Stimulated activated CD4-positive, alpha-beta T cell treated with anti-CD3 and anti-CD28 coated beads, TNF-alpha, amount 100 ng/mL, for 4 hours (primary cell): Measurements from ENCODE around the gene PLEKHN1.

ENCODE experiments used
- DNase-seq, 3 experiments: peaks; one replicate each; pipeline ENCODE4 v3.0.0-alpha.2; 2020; ENCODE audit warnings: low read depth in 3 of 3

Gene PLEKHN1

DNA sequence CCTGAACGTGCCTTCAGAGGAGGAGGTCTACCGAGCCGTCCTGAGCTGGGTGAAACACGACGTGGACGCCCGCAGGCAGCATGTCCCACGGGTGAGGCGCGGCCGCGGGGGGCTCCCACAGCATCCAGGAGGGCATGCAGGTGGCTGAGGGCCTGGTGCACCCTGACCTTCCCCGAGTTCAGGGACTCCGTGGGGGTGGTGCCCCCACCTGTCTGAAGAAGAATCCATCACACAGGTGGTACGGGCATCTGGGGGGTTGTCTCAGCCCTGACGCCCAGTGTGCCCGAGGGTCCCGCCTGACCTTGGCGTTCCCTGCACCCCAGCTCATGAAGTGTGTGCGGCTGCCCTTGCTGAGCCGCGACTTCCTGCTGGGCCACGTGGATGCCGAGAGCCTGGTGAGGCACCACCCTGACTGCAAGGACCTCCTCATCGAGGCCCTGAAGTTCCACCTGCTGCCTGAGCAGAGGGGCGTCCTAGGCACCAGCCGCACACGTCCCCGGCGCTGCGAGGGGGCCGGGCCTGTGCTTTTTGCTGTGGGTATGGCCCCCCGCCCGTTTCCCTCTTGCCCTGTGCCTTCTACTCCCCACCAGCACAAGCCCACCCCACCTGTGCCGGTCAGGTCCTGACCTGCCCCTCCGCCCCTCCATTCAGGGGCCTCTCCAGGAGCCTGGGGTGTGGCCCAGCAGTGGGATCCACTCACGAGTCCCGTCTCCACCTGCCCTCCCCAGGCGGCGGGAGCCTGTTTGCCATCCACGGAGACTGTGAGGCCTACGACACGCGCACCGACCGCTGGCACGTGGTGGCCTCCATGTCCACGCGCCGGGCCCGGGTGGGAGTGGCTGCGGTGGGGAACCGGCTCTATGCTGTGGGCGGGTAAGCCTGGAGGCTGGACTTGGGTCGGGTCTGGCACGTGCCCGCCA, 3.6 kb upstream of the PLEKHN1 start:
- no peak for DNase-seq

DNA sequence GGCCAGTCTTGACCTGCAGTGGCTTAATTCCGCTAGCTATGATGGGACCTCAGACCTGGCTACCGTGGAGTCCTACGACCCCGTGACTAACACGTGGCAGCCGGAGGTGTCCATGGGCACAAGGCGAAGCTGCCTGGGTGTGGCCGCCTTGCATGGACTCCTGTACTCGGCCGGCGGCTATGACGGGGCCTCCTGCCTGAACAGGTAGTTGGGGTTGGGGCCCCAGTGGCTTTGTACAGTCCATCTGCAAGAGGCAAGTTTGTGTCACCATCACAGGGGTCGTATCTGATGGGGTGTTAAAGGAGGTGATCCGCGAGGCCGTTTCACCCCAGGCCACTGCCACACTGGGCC, 3.0 kb upstream of the PLEKHN1 start:
- DNase-seq, result no peak

DNA sequence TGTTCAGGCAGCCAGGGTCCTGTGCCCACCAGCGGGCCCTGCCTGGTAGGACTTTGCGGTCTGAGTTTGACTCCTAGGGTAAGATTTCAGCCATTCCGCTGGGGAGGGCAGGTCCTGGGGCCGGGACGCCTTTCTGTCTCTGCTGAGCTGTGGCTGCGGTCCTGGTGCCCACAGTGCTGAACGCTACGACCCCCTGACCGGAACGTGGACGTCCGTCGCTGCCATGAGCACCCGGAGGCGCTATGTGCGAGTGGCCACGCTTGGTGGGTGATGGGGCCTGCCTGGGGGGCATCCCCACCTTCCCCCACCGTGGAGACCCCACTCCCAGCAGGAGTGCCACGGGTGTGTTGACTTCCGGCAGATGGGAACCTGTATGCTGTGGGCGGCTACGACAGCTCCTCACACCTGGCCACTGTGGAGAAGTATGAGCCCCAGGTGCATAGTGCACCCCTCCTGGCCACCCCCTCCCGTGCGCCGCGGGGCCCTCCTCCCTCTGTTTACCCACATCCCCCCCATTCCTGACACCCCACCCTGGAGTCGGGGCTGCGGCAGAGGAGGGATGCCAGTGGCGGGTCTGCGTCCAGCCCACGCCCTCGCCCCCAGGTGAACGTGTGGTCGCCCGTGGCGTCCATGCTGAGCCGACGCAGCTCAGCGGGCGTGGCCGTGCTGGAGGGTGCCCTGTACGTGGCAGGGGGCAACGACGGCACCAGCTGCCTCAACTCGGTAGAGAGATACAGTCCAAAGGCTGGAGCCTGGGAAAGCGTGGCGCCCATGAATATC, 2.3 kb upstream of the PLEKHN1 start:
- no peak for DNase-seq

DNA sequence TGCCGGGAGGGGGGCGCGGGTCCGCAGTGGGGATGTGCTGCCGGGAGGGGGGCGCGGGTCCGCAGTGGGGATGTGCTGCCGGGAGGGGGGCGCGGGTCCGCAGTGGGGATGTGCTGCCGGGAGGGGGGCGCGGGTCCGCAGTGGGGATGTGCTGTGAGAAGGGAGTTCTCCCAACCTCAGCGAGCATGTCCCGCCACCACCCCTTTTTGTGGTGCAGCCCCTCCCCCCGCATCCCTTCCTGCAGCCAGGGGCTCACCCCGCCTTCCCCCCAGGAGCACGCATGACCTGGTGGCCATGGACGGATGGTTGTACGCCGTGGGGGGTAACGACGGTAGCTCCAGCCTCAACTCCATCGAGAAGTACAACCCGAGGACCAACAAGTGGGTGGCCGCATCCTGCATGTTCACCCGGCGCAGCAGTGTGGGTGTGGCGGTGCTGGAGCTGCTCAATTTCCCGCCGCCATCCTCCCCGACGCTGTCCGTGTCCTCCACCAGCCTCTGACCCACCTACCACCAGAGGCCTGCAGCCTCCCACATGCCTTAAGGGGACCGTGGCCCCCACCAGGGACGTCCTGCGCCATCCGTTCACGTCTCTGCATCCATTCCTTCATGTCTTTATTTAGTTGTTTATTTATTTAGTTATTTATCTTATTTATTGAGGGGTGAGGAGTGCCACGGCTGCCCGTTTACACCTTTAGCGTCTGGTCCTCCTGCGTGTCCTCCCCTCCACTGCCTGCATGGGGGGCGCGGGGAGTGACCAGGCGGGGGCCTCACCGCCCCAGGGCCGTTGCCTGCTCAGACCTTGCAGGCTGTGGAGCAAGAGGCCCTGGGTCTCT, 1.4 kb upstream of the PLEKHN1 start:
- DNase-seq, result no peak

DNA sequence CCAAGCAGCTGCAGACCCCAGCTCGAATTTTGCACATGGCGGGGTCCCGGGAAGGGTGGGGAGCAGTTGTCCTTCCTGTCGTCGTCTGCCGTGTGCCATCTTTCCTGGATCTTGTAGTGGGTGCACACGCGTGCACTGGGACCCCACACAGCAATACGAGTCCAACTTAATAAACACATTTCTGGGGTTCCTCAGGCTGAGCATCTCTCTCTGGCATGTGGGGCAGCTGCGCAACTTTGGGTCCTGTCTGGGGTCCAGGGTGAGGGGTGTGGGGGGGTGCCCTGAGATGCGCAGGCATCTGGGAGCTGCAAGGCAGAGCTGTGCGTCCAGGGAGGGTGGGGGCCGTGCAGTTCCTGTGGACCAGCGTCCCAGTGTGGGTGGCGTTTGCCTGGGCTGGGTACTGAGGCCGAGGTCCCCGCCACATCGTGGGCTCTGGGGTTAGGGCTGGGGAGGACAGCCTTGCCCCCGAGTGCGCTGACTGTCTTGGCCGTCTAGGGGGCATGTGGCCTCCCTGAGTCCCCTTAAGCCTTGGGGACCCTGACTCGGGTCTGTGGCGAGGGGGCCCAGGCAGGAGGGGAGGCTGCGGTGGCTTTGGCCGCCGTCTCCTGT, 652 bp upstream of the PLEKHN1 start:
- no peak for DNase-seq

DNA sequence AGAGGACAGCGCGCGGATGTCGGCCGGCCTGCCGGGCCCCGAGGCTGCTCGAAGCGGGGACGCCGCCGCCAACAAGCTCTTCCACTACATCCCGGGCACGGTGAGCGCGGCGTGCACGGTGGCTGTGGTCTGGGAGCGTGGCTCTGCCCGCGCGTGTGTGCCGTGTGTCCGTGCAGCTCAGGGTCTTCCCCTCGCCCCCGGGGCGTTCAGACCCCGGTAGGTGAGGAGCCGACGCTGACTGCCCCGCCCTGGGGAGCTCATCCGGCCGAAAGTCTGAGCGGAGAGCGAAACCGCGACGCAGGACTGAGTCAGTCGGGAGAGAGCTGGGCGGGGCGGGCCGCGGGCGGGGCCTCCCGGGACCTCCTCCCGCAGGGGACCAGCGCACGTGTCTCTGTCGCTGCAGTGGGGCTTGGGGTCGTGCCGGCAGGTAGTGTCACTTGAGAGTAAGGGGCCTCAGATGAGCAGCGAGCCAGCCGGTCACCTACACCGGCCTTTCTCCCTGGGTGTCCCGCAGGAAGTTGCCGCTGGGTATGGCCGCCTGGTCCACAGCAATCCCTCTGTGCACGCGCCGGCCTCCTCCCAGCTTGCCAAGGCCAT, 520 bp downstream of the PLEKHN1 start:
- peak; percentile 77 to 81 (median 79) for DNase-seq

DNA sequence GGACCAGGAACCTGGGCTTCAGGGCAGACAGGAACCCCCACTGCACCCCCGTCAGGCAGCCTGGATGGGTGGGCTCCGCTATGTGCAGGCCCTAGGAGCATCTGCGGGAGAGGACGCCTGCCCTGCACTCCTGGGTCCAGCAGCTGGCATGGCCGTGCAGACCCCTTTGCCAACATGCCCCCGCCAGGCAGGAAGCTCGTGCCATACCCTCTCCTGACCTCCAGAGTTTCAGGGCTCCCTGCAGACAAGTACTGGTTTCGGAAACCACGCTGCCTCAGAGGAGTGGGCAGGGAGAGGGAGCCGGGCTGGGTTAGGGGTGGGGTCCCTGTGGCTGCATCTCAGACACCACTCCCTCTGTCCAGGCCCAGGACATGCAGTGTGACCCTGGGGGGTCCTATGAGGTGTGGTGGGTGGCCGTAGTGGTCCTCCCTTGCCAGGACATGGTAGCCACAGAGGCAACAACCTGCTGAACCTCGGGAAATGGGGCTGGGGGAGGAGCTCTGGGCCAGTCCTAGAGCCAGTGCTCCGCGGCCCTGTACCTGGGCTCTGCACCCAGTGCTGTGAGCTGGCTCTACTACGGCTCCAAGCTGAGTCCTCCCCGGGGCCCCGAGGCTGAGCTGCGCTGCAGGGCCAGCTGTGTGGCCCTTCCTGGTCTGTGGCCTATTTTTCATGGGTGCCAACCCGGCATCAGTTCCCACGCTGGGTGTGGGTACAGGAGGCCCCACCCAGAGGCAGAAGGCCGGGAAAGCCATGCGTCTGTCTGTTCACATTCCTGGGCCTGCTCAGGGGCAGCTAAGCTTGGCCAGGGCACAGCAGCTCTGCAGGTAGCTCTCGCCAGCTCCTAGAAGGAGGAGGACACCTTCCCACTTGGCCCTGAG, 1.4 kb downstream of the PLEKHN1 start:
- DNase-seq, result no peak

DNA sequence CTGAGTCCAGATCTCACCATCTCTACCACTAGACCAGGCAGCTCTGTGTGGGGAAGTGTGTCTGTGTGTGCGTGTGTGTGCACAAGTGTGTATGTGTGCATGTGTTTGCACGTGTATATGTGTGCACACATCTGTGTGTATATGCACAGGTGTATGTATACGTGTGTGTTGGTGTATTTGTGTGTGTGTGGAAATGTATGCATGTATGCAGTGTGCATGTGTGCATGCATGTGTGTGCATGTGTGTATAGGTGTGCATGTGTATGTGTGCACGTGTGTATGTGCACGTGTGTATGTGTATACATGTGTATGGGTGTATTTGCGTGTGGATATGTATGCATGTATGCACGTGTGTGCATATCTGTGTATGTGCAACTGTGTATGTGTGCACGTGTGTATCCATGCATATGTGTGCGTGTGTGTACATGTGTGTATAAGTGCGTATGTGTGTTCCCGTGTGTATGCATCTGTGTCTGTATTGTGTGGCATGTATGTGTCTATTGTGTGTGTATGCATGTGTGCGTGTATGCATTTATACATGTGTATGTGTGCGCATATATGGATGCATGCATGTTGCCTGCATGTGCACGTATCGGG, 3.1 kb downstream of the PLEKHN1 start:
- DNase-seq, result no peak

DNA sequence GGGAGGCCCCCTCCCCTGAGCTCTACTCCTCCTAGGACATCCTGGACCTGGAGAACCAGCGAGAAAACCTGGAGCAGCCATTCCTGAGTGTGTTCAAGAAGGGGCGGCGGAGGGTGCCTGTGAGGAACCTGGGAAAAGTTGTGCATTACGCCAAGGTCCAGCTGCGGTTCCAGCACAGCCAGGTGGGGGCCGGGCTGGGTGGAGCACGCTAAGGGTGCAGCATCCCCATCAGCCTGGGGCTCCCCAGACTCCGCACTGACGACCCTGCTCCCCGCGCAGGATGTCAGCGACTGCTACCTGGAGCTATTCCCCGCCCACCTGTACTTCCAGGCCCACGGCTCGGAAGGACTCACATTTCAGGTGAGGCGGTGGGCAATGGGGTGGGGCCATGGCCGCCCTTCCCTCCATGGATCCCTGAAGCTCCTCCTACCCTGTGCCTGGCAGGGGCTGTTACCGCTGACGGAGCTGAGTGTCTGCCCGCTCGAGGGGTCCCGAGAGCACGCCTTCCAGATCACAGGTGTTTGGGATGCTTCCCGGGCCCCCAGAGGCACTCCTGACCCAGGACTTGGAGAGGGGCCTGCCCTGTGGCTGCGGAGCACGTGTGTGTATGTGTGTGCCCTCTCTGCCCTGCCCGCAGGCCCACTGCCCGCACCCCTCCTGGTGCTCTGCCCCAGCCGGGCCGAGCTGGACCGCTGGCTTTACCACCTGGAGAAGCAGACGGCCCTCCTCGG, 4.1 kb downstream of the PLEKHN1 start:
- DNase-seq, result no peak

DNA sequence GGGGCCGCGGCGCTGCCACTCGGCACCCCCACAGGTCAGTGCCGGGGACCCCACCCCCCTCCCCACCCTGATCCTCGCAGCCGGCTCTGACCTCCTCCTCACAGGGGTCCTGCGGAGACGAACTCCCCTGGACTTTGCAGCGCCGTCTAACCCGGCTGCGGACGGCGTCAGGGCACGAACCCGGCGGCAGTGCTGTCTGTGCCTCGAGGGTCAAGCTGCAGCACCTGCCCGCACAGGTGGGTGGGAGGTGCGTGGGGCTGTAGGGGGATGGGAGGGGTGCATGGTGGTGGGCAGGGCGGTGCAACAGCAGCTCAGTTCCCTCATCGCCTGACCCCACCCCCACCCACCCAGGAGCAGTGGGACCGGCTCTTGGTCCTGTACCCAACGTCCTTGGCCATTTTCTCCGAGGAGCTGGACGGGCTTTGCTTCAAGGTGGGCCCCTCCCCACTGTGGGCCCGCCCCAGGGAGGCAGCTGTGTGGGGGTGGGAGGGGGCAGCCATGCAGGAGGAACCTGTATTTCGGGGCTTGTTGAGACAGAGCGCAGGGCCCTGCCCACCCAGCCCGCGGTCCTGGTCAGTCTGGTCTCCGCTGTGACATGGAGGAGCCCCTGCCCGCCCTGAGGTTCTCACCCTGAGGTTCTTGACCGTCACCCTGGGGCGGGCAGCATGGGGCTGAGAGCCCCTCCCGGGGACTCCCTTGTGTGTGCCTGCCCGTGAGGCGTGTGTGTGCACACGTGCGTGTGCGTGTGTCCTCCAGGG, 4.9 kb downstream of the PLEKHN1 start:
- no peak for DNase-seq

DNA sequence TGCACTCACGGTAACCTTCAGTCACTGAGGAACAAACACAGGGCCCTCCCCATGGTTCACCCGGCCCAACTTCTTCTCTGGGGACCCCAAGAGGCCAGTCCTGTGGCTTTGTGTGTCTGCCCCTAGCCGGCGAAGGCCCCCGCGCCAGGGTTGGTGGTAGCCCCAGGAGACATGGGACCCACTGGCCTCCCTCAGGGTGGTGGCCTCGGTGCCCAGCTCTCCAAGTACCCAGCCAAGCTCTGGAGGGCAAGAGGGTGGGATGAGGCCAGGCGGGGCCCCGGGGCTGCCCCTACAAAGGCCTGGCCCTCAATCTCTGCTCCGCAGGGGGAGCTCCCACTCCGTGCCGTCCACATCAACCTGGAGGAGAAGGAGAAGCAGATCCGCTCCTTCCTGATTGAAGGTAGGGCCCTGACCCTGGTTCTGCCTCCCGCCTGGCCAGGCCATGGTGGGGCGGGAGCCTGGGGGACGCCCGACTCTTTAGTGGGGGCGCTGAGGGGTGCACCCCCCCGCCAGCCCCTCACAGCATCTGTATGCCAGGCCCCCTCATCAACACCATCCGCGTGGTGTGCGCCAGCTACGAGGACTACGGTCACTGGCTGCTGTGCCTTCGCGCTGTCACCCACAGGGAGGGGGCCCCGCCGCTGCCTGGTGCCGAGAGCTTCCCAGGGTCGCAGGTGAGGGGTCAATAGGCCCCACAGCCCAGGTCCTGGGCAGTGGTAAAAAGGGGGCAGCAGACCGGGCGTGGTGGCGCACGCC, 5.6 kb downstream of the PLEKHN1 start:
- no peak for DNase-seq

DNA sequence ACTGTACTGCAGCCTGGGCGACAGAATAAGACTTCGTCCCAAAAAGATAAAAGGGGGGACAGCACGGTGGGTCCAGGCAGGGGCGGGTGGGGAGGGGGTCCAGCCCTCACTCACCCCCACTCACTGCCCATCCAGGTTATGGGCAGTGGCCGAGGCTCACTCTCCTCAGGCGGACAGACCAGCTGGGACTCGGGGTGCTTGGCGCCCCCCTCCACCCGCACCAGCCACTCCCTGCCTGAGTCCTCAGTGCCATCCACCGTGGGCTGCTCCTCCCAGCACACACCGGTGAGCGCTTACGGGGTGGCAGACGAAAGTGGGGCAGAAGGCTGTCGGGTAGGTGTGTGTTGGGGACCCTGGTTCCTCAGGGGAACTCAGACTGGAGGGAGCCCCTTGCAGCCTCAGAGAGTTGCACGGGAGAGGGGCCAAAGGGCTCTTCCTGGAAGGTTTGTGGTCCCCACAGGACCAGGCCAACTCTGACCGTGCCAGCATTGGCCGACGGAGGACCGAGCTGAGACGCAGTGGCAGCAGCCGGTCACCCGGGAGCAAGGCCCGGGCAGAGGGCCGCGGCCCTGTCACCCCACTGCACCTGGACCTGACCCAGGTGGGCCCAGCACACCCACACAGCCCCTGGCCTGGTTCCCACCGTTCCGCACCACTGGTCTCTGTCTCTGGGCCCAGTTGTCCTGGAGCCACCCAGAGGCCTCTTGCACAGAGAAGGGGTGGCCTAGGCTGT, 6.6 kb downstream of the PLEKHN1 start:
- no peak for DNase-seq

DNA sequence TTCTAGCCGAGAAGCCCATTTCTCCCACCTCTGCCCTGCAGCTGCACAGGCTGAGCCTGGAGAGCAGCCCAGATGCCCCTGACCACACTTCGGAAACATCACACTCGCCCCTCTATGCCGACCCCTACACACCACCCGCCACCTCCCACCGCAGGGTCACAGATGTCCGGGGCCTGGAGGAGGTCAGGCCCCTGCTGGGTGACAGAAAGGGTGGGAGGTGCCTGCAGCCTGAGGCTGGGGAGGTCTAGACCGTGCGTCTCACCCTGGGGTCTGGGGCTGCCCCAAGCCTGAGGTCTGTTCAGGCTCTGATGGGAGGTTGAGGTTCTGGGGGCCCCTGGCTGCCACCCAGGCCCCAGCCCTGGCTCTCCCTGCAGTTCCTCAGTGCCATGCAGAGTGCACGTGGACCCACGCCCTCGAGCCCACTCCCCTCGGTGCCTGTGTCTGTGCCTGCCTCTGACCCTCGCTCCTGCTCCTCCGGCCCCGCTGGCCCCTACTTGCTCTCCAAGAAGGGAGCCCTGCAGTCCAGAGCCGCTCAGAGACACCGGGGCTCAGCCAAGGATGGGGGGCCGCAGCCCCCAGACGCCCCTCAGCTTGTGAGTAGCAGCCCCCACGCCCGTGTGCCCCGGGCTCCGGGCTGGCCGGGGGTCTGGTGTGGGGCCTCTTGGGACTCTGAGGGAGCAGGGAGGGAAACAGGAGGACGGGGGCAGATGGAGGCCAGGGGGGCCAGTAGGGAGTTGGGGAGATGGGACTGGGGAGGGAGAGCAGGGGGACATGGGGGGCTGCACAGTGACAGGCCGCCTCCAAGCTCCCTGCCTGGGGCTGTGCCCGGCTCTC, 7.4 kb downstream of the PLEKHN1 start:
- DNase-seq, result no peak

DNA sequence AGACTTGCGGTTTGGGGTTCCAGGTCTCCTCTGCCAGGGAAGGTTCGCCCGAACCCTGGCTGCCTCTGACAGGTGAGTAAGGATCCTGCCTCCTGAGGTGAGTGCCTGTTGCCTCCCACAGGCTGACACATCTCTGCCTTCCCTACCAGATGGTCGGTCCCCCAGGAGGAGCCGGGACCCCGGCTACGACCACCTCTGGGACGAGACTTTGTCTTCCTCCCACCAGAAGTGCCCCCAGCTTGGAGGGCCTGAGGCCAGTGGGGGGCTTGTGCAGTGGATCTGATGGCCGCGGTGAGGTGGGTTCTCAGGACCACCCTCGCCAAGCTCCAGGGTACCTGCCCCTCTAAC, 8.0 kb downstream of the PLEKHN1 start:
- DNase-seq, result no peak

DNA sequence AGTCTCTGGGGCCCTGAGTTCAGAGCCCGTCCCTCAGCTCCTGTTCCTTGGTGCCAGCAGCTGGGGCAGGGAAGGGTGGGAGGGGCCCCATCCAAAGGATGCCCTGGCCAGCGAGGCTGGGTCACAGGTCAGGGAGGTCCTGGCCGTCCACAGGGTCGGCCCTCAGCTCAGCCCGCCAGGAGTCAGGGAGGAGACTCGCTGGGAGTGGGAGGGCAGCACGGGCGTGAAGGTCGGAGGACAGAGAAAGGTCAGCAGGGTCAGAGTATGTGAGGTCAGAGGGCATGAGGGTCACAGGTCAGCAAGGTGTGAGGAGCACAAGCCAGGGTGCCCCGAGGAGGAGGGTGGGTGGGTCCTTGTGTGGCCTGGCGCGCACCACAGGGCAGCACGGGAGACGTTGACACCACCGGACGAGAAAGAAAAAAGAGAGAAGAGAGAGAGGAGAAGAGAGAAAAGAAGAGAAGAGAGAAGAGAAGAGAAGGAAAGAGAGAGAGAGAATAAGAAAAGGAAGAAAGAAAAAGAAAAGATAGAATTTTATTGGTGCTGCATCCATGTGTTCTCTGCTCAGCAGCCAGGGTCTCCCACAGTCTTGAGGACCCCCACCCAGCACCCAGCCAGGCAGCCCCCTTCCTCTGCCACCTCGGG, 8.5 kb downstream of the PLEKHN1 start:
- no peak for DNase-seq

DNA sequence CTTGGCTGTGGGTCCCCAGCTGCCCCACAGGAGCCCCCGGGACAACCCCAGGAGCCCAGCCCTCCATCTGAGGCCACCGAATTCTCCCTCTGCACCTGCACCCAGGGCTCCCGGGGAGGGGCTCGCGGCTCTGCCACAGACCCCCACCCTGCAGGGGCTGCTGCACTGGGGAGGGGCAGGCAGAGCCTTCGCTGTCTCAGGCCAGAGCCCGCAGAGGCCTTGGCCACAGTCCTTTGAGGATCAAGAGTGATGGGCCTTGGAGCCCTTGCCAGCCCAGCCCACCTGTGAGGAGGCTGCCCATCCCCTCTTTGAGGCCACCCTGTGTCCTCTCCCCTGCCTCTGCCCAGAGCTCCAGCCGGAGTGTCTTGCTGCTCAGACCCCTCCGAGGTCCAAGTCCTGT, 9.1 kb downstream of the PLEKHN1 start:
- DNase-seq, result no peak
